ENCODE results near the gene IFT25.

DNA sequence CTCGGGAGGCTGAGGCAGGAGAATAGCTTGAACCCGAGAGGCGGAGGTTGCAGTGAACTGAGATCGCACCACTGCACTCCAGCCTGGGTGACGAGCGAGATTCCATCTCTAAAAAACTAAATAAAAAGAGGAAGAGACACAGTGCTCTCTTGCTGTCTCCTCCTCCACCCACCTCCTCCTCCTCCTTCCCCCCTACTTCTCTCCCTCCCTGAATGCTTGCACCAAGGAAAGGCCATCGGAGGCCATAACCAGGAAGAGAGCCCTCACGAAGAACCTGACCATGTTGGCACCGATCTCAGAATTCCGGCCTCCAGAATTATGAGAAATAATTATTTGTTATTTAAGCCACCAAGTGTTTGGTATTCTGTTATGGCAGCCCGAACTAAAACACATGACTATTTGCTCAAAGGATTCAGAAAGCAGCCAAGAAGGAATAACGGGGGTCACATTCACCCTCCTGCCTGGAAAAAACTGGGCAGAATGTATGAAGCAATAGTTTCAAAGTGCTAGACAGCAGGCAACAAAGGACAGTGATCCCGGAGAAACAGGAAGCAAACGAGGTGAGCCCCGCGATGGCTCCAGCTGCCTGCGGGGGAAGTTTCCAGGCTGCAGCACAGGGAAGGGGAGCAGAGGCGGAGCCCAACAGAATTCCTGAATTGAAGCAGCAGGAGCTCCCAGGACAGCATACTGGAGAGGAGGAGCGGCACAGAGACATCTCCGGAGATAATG, 36.7 kb upstream of the IFT25 start:
- TF ChIP-seq EZH2 (IDR thresholded peaks at IDR 0.05; ENCODE audit: borderline replicate concordance, insufficient read depth, low read depth, low read length, poor library complexity, severe bottlenecking), result no peak
- TF ChIP-seq, protein P1, sequence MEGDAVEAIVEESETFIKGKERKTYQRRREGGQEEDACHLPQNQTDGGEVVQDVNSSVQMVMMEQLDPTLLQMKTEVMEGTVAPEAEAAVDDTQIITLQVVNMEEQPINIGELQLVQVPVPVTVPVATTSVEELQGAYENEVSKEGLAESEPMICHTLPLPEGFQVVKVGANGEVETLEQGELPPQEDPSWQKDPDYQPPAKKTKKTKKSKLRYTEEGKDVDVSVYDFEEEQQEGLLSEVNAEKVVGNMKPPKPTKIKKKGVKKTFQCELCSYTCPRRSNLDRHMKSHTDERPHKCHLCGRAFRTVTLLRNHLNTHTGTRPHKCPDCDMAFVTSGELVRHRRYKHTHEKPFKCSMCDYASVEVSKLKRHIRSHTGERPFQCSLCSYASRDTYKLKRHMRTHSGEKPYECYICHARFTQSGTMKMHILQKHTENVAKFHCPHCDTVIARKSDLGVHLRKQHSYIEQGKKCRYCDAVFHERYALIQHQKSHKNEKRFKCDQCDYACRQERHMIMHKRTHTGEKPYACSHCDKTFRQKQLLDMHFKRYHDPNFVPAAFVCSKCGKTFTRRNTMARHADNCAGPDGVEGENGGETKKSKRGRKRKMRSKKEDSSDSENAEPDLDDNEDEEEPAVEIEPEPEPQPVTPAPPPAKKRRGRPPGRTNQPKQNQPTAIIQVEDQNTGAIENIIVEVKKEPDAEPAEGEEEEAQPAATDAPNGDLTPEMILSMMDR (IDR thresholded peaks at IDR 0.05), result no peak
